ENCODE data around the gene TOLLIP.

TOLLIP gene

GRCh38 chr11:1297011-1297575, 12.3 kb downstream of the TOLLIP start:
- peak; percentile 6 for DNase-seq

- DNase-seq = no peak
Measured at GRCh38 chr11:1296287-1296686, 13.1 kb downstream of the TOLLIP start.

- DNase-seq = no peak
Measured at GRCh38 chr11:1295591-1295990, 13.8 kb downstream of the TOLLIP start.

- DNase-seq = peak; percentile 14
Measured at GRCh38 chr11:1295086-1295485, 14.3 kb downstream of the TOLLIP start.

- peak; percentile 40 for DNase-seq
Measured at GRCh38 chr11:1293619-1294015, 15.8 kb downstream of the TOLLIP start.

GRCh38 chr11:1292644-1293618, 16.5 kb downstream of the TOLLIP start:
- peak; percentile 12 for DNase-seq

- DNase-seq = peak; percentile 2
Measured at GRCh38 chr11:1292018-1292643, 17.3 kb downstream of the TOLLIP start.

GRCh38 chr11:1291295-1292017, 18.0 kb downstream of the TOLLIP start:
- peak; percentile 12 for DNase-seq

- peak; percentile 6 for DNase-seq
Measured at GRCh38 chr11:1290052-1291040, 19.1 kb downstream of the TOLLIP start.

GRCh38 chr11:1289211-1289935, 20.1 kb downstream of the TOLLIP start:
- no peak for DNase-seq

GRCh38 chr11:1288426-1289151, 20.8 kb downstream of the TOLLIP start:
- DNase-seq = no peak

- DNase-seq = no peak
Measured at GRCh38 chr11:1287928-1288327, 21.5 kb downstream of the TOLLIP start.

GRCh38 chr11:1285876-1286275, 23.6 kb downstream of the TOLLIP start:
- DNase-seq = no peak

- no peak for DNase-seq
Measured at GRCh38 chr11:1285316-1285744, 24.1 kb downstream of the TOLLIP start.

- no peak for DNase-seq
Measured at GRCh38 chr11:1283906-1284305, 25.5 kb downstream of the TOLLIP start.

GRCh38 chr11:1283091-1283511, 26.3 kb downstream of the TOLLIP start:
- no peak for DNase-seq

- DNase-seq = no peak
Measured at GRCh38 chr11:1281974-1282365, 27.5 kb downstream of the TOLLIP start.

GRCh38 chr11:1281326-1281973, 28.0 kb downstream of the TOLLIP start:
- no peak for DNase-seq
